Endothelial cell of umbilical vein (primary cell): ENCODE results near the gene ZNF516.

ENCODE experiments used
- EZH2 ChIP-seq: IDR thresholded peaks from 2 replicates; pipeline ENCODE4 v1.6.1; 2012; ENCODE audit warnings: borderline replicate concordance, low read depth, mild to moderate bottlenecking, moderate library complexity, low read length, inconsistent platforms; ENCODE audit not compliant: severe bottlenecking
- FOS ChIP-seq: IDR thresholded peaks from 2 replicates; pipeline ENCODE4 v1.6.1; 2011; ENCODE audit warnings: mild to moderate bottlenecking, low read length, moderate library complexity, borderline replicate concordance; ENCODE audit not compliant: insufficient read depth
- GATA2 ChIP-seq: IDR thresholded peaks from 2 replicates; pipeline ENCODE4 v1.7.0; 2011; ENCODE audit warnings: low read depth, mild to moderate bottlenecking, moderate library complexity, mixed read lengths, low read length; ENCODE audit not compliant: insufficient read length, insufficient read depth
- JUN ChIP-seq: IDR thresholded peaks from 2 replicates; pipeline ENCODE4 v1.6.1; 2011; ENCODE audit warnings: borderline replicate concordance, low read depth; ENCODE audit not compliant: insufficient read length, insufficient read depth
- MYC ChIP-seq: IDR thresholded peaks from one replicate; pipeline ENCODE4 v1.6.1; 2011; ENCODE audit warnings: mild to moderate bottlenecking, low read depth, low read length
- POLR2A ChIP-seq: IDR thresholded peaks from 2 replicates; pipeline ENCODE4 v1.6.1; 2012; ENCODE audit warnings: low read depth, mild to moderate bottlenecking, control low read depth, low read length
- POLR2AphosphoS5 ChIP-seq: IDR thresholded peaks from 2 replicates; pipeline ENCODE4 v1.6.1; 2012; ENCODE audit warnings: low read depth, mild to moderate bottlenecking, control low read depth, low read length, moderate library complexity; ENCODE audit not compliant: insufficient read depth
- TF ChIP-seq, protein P1 (sequence below), 2 donors: IDR thresholded peaks; 1 replicate in 1 of 2; 2 replicates in 1 of 2; pipeline ENCODE4 v1.5.1; 2011; ENCODE audit warnings: low read length in 2 of 2, mild to moderate bottlenecking in 2 of 2, moderate library complexity in 2 of 2, control low read depth in 1 of 2, inconsistent platforms in 1 of 2, low read depth in 1 of 2; ENCODE audit not compliant: insufficient read depth in 1 of 2; ENCODE audit errors: extremely low read depth in 1 of 2
- TF ChIP-seq, protein P2 (sequence below): IDR thresholded peaks from 2 replicates; pipeline ENCODE4 v1.6.1; 2011; ENCODE audit not compliant: insufficient read depth, insufficient read length

DNA sequence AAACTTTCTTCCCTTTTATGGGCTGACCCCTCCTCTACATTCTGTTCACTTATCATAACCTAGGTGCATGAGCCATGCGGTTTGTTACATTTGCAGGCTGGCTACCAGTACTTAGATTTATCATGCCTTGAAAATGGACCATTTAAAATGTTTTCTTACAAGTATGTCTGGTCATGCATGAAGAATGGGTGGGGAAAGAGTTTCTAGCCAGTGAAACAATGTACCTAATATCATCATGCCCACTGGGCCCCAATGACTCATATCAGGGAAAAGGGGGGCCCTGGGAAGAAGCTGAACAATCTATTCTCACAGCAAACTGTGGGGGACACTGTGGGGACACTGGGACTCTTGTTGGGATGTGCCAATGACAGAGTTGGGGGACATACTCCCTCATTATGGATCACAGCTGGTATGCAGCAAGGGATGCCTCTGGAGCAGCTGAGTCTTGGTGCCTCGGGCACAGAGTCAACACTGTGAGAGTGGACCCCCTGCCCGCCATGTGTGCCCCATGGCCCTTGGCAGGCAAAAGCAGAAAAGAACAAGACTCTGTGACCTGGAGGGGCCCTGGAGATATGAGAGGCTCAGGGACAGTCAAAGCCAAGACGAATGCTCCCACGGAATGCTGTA is 156.3 kb downstream of the ZNF516 start:
- no peak for TF ChIP-seq MYC
- TF ChIP-seq, protein P1, sequence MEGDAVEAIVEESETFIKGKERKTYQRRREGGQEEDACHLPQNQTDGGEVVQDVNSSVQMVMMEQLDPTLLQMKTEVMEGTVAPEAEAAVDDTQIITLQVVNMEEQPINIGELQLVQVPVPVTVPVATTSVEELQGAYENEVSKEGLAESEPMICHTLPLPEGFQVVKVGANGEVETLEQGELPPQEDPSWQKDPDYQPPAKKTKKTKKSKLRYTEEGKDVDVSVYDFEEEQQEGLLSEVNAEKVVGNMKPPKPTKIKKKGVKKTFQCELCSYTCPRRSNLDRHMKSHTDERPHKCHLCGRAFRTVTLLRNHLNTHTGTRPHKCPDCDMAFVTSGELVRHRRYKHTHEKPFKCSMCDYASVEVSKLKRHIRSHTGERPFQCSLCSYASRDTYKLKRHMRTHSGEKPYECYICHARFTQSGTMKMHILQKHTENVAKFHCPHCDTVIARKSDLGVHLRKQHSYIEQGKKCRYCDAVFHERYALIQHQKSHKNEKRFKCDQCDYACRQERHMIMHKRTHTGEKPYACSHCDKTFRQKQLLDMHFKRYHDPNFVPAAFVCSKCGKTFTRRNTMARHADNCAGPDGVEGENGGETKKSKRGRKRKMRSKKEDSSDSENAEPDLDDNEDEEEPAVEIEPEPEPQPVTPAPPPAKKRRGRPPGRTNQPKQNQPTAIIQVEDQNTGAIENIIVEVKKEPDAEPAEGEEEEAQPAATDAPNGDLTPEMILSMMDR (IDR thresholded peaks at IDR 0.05; ENCODE audit: extremely low read depth in 1 of 2, insufficient read depth in 1 of 2, low read depth in 1 of 2, low read length in 2 of 2), result no peak
- TF ChIP-seq POLR2AphosphoS5, result no peak
- TF ChIP-seq, protein P2, sequence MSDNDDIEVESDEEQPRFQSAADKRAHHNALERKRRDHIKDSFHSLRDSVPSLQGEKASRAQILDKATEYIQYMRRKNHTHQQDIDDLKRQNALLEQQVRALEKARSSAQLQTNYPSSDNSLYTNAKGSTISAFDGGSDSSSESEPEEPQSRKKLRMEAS, result no peak
- TF ChIP-seq POLR2A, result no peak
- TF ChIP-seq EZH2, result no peak
- no peak for TF ChIP-seq FOS
- no peak for TF ChIP-seq GATA2
- no peak for TF ChIP-seq JUN
